A549 (cell line): Measurements from ENCODE around the gene KCNJ6. TPM values are rescaled to one million over a fixed set of nuclear protein-coding genes. Genes with fewer than 3 reads are reported as not detected.

Source experiments
- ATAC-seq, 2 experiments: fragments of 200-7000 bp in 1 of 2; fragments of >200 bp in 1 of 2; cut with Nextera tagmentation in 1 of 2; cut with Tn5 transposase in 1 of 2; 3 replicates each; pipeline versions ENCODE4 v1.8.0 to v1.9.1; 2018 to 2020; ENCODE audit warnings: mild to moderate bottlenecking in 1 of 2, moderate library complexity in 1 of 2
- CTCF ChIA-PET: fragments of 300-600 bp; sonication (Branson Sonifier 250); formaldehyde crosslinking; extraction: SDS; loops from one replicate; lab custom pipeline; 2021; ENCODE audit warnings: antibody characterized with exemption, inconsistent platforms; lab: Yijun Ruan, JAX
- POLR2A ChIA-PET: fragments of 350-600 bp; formaldehyde crosslinking; extraction: SDS; loops from one replicate; lab custom pipeline; 2021; ENCODE audit warnings: antibody characterized with exemption, inconsistent platforms; lab: Yijun Ruan, JAX
- DNase-seq, 2 experiments: peaks; one replicate each; pipeline versions ENCODE4 v3.0.0 to v3.0.0-alpha.2; 2011 to 2016; ENCODE audit warnings: low read depth in 1 of 2, low spot score in 1 of 2
- FAIRE-seq: peaks from 2 replicates; lab custom pipeline; 2011; peaks lifted over from hg19 to GRCh38; lab: Jason Lieb, UNC
- H3K27ac ChIP-seq, 2 experiments: fragments of >200 bp; sonication (Bioruptor Twin); formaldehyde crosslinking; 3 replicates each; pipeline ENCODE4 v1.5.1; 2016 to 2017
- H3K4me1 ChIP-seq: fragments of >200 bp; sonication (Bioruptor Twin); formaldehyde crosslinking; 3 replicates; pipeline ENCODE4 v1.6.1; 2016
- H3K4me2 ChIP-seq: fragments of >200 bp; sonication (Bioruptor Twin); formaldehyde crosslinking; 3 replicates; pipeline ENCODE4 v1.6.1; 2016
- H3K4me3 ChIP-seq: fragments of >200 bp; sonication (Bioruptor Twin); formaldehyde crosslinking; 3 replicates; pipeline ENCODE4 v1.5.1; 2016
- H3K9me3 ChIP-seq: fragments of >200 bp; sonication (Bioruptor Twin); formaldehyde crosslinking; 3 replicates; pipeline ENCODE4 v1.6.1; 2016
- BCL3 ChIP-seq: fragments of >200 bp; sonication (Bioruptor Twin); formaldehyde crosslinking; IDR thresholded peaks from 3 replicates; pipeline ENCODE4 v1.6.1; 2016
- CBX2 ChIP-seq: fragments of 200-600 bp; sonication (generic); IDR thresholded peaks from 2 replicates; pipeline ENCODE4 v1.6.1; 2016; ENCODE audit warnings: low read depth, mild to moderate bottlenecking, borderline replicate concordance
- CEBPB ChIP-seq, 2 experiments: fragments of >200 bp in 1 of 2; sonication (Bioruptor Twin) in 1 of 2; formaldehyde crosslinking in 1 of 2; IDR thresholded peaks; 2 replicates each; pipeline ENCODE4 v1.6.1; 2012 to 2016
- CHD4 ChIP-seq: fragments of 200-600 bp; sonication (generic); IDR thresholded peaks from 2 replicates; pipeline ENCODE4 v1.6.1; 2016; ENCODE audit warnings: antibody characterized with exemption, mild to moderate bottlenecking, borderline replicate concordance
- EHF ChIP-seq: fragments of 250-450 bp; sonication (Bioruptor Pico); IDR thresholded peaks from 2 replicates; pipeline ENCODE4 v1.5.0; 2020; ENCODE audit warnings: mild to moderate bottlenecking
- EP300 ChIP-seq, 2 experiments: fragments of >200 bp; sonication (Bioruptor Twin); formaldehyde crosslinking; IDR thresholded peaks; 2 replicates in 1 of 2; 3 replicates in 1 of 2; pipeline ENCODE4 v1.6.1; 2016 to 2017
- FOXS1 ChIP-seq: fragments of 250-450 bp; sonication (Bioruptor Pico); IDR thresholded peaks from 2 replicates; pipeline ENCODE4 v1.5.0; 2020; ENCODE audit warnings: mild to moderate bottlenecking, moderate library complexity
- HDAC2 ChIP-seq: fragments of 200-600 bp; sonication (generic); IDR thresholded peaks from 2 replicates; pipeline ENCODE4 v1.6.1; 2016
- HEYL ChIP-seq: fragments of 250-450 bp; sonication (Bioruptor Pico); IDR thresholded peaks from 2 replicates; pipeline ENCODE4 v1.8.0; 2021; ENCODE audit warnings: mild to moderate bottlenecking, moderate library complexity
- JUN ChIP-seq, 2 experiments: fragments of >200 bp; sonication (Bioruptor Twin); formaldehyde crosslinking; IDR thresholded peaks; 2 replicates in 1 of 2; 3 replicates in 1 of 2; pipeline ENCODE4 v1.6.1; 2016 to 2017
- JUNB ChIP-seq: fragments of >200 bp; sonication (Bioruptor Twin); formaldehyde crosslinking; IDR thresholded peaks from 2 replicates; pipeline ENCODE4 v1.6.1; 2016
- KDM1A ChIP-seq: fragments of 200-600 bp; sonication (generic); IDR thresholded peaks from 2 replicates; pipeline ENCODE4 v1.6.1; 2016; ENCODE audit warnings: low read depth, mild to moderate bottlenecking
- MAFK ChIP-seq: fragments of 450-650 bp; IDR thresholded peaks from 2 replicates; pipeline ENCODE4 v1.6.1; 2014; ENCODE audit not compliant: partially characterized antibody
- POLR2AphosphoS2 ChIP-seq: conservative IDR thresholded peaks from 2 replicates; pipeline ENCODE4 v1.6.1; 2012; ENCODE audit warnings: low read length, improper control_type of control experiment, inconsistent platforms
- RCOR1 ChIP-seq: fragments of 150-350 bp; IDR thresholded peaks from 2 replicates; pipeline ENCODE4 v1.6.1; 2014; ENCODE audit warnings: antibody characterized with exemption, low read length, low read depth
- RFX5 ChIP-seq: fragments of 450-650 bp; IDR thresholded peaks from 2 replicates; pipeline ENCODE4 v1.7.1; 2014; ENCODE audit warnings: antibody characterized with exemption, mild to moderate bottlenecking, moderate library complexity
- RNF2 ChIP-seq: fragments of 200-600 bp; sonication (generic); IDR thresholded peaks from 2 replicates; pipeline ENCODE4 v1.6.1; 2016; ENCODE audit warnings: low read depth, mild to moderate bottlenecking, antibody characterized with exemption, moderate library complexity, borderline replicate concordance
- SMC3 ChIP-seq: fragments of >200 bp; sonication (Bioruptor Twin); formaldehyde crosslinking; IDR thresholded peaks from 3 replicates; pipeline ENCODE4 v1.6.1; 2018; ENCODE audit warnings: inconsistent platforms
- SREBF2 ChIP-seq: fragments of 450-650 bp; IDR thresholded peaks from 2 replicates; pipeline ENCODE4 v1.6.1; 2014; ENCODE audit warnings: mild to moderate bottlenecking, moderate library complexity
- TFCP2L1 ChIP-seq: fragments of 250-450 bp; sonication (Bioruptor Pico); IDR thresholded peaks from 2 replicates; pipeline ENCODE4 v1.5.0; 2021; ENCODE audit warnings: mild to moderate bottlenecking
- TP53 ChIP-seq: fragments of 250-450 bp; sonication (Bioruptor Pico); IDR thresholded peaks from 2 replicates; pipeline ENCODE4 v1.5.0; 2021; ENCODE audit warnings: mild to moderate bottlenecking, moderate library complexity
- ZC3H11A ChIP-seq: fragments of 450-650 bp; IDR thresholded peaks from 2 replicates; pipeline ENCODE4 v1.6.1; 2014; ENCODE audit warnings: antibody characterized with exemption, mild to moderate bottlenecking
- ZNF302 ChIP-seq: fragments of 250-450 bp; sonication (Bioruptor Pico); IDR thresholded peaks from 2 replicates; pipeline ENCODE4 v1.9.0; 2021; ENCODE audit warnings: inconsistent platforms, mild to moderate bottlenecking, moderate library complexity
- WGBS: methylation state at CpG from one replicate; pipeline ENCODE4 v1.1.6; 2017; ENCODE audit errors: missing lambda C conversion rate; 5-methylcytosine and 5-hydroxymethylcytosine counted together
- polyA plus RNA-seq, 4 experiments: library from polyadenylated mRNA; depleted of rRNA in 3 of 4; stranded (reverse); fragments of >200 nt; fragmentation: RNase III in 1 of 4; extraction: RNeasy Plus Mini Kit Qiagen cat#74134 plus additional on column Dnase treatment in 1 of 4; gene quantifications; 2 replicates in 3 of 4; 3 replicates in 1 of 4; pipeline ENCODE4 v1.2.3, GENCODE V29; 2011 to 2017
- TF ChIP-seq, protein P1 (sequence below): fragments of >200 bp; sonication (Bioruptor Twin); formaldehyde crosslinking; IDR thresholded peaks from 2 replicates; pipeline ENCODE4 v1.6.1; 2016
- TF ChIP-seq, protein P2 (sequence below): fragments of 200-600 bp; sonication (generic); IDR thresholded peaks from 2 replicates; pipeline ENCODE4 v1.6.1; 2016; ENCODE audit warnings: antibody characterized with exemption, mild to moderate bottlenecking, moderate library complexity
- TF ChIP-seq, protein P3 (sequence below): fragments of >200 bp; sonication (Bioruptor Twin); formaldehyde crosslinking; IDR thresholded peaks from 3 replicates; pipeline ENCODE4 v1.5.1; 2016
- TF ChIP-seq, protein P4 (sequence below): IDR thresholded peaks from 2 replicates; pipeline ENCODE4 v1.6.1; 2012

Gene KCNJ6
- polyA plus RNA-seq, 2 of the 4 experiments (the other 2 are of a cell fraction), result 0.68 to 1.4 TPM

- no peak overlapping the region for H3K4me3 ChIP-seq
- H3K4me1 ChIP-seq, result 0 out of 3 replicates have a peak, but pooled peaks cover 3% of the 10 kb centered on the region
- DNase-seq (no peak), ATAC-seq (no peak), FAIRE-seq (no peak)
- POLR2A ChIA-PET, result no interaction called here
- WGBS, result 33% methylated on average over 3 of the region's 3 CpGs
- TF ChIP-seq, protein P1, sequence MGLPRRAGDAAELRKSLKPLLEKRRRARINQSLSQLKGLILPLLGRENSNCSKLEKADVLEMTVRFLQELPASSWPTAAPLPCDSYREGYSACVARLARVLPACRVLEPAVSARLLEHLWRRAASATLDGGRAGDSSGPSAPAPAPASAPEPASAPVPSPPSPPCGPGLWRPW, result no peak
- no peak for TF ChIP-seq RFX5
- no peak for TF ChIP-seq EP300 (IDR thresholded peaks at IDR 0.05)
- no peak for TF ChIP-seq SREBF2
- no peak for TF ChIP-seq HEYL (CRISPR knock-in tag)
- TF ChIP-seq, protein P2, sequence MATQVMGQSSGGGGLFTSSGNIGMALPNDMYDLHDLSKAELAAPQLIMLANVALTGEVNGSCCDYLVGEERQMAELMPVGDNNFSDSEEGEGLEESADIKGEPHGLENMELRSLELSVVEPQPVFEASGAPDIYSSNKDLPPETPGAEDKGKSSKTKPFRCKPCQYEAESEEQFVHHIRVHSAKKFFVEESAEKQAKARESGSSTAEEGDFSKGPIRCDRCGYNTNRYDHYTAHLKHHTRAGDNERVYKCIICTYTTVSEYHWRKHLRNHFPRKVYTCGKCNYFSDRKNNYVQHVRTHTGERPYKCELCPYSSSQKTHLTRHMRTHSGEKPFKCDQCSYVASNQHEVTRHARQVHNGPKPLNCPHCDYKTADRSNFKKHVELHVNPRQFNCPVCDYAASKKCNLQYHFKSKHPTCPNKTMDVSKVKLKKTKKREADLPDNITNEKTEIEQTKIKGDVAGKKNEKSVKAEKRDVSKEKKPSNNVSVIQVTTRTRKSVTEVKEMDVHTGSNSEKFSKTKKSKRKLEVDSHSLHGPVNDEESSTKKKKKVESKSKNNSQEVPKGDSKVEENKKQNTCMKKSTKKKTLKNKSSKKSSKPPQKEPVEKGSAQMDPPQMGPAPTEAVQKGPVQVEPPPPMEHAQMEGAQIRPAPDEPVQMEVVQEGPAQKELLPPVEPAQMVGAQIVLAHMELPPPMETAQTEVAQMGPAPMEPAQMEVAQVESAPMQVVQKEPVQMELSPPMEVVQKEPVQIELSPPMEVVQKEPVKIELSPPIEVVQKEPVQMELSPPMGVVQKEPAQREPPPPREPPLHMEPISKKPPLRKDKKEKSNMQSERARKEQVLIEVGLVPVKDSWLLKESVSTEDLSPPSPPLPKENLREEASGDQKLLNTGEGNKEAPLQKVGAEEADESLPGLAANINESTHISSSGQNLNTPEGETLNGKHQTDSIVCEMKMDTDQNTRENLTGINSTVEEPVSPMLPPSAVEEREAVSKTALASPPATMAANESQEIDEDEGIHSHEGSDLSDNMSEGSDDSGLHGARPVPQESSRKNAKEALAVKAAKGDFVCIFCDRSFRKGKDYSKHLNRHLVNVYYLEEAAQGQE, result no peak
- TF ChIP-seq KDM1A, result no peak
- no peak for TF ChIP-seq JUN (IDR thresholded peaks at IDR 0.05)
- no peak for TF ChIP-seq CBX2
- no peak for TF ChIP-seq POLR2AphosphoS2
- TF ChIP-seq JUNB, result no peak
- TF ChIP-seq, protein P3, sequence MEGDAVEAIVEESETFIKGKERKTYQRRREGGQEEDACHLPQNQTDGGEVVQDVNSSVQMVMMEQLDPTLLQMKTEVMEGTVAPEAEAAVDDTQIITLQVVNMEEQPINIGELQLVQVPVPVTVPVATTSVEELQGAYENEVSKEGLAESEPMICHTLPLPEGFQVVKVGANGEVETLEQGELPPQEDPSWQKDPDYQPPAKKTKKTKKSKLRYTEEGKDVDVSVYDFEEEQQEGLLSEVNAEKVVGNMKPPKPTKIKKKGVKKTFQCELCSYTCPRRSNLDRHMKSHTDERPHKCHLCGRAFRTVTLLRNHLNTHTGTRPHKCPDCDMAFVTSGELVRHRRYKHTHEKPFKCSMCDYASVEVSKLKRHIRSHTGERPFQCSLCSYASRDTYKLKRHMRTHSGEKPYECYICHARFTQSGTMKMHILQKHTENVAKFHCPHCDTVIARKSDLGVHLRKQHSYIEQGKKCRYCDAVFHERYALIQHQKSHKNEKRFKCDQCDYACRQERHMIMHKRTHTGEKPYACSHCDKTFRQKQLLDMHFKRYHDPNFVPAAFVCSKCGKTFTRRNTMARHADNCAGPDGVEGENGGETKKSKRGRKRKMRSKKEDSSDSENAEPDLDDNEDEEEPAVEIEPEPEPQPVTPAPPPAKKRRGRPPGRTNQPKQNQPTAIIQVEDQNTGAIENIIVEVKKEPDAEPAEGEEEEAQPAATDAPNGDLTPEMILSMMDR, result no peak
- TF ChIP-seq FOXS1 (CRISPR knock-in tag), result no peak
- no peak for TF ChIP-seq HDAC2
- H3K27ac ChIP-seq, result no peak overlapping the region
- no peak overlapping the region for H3K4me2 ChIP-seq
- CTCF ChIA-PET, result interaction anchor here (1.0 to 1.4 kb wide), 2 partner anchors 9 to 70 kb away, joined by 3 read pairs; no protein-coding TSS in a partner anchor
- H3K9me3 ChIP-seq, result no peaks in the 10 kb centered on the region
These were observed 145.1 kb downstream of the KCNJ6 start for GRCh38 chr21:37771181-37771580.

DNA sequence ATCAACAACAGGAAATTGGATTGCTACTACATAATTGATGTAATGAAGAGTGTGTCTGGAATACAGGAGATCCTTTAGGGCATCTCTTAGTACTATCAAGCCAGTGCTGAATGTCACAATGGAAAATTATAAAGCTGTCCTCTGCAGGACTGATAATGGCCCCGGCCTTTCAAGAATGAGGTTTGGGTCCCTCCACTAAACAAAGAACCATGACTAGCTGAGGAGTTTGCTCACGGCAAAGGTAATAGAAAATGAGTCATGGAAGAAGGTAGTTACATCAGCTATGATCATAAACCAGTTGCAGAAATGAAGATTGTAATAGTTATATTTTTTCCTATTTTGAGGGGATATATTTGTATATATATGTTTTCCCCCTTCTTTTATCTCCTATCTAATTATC is 145.8 kb downstream of the KCNJ6 start:
- DNase-seq, result no peak
- TF ChIP-seq SMC3, result no peak
- TF ChIP-seq POLR2AphosphoS2, result no peak
- TF ChIP-seq MAFK, result no peak
- TF ChIP-seq, protein P4, sequence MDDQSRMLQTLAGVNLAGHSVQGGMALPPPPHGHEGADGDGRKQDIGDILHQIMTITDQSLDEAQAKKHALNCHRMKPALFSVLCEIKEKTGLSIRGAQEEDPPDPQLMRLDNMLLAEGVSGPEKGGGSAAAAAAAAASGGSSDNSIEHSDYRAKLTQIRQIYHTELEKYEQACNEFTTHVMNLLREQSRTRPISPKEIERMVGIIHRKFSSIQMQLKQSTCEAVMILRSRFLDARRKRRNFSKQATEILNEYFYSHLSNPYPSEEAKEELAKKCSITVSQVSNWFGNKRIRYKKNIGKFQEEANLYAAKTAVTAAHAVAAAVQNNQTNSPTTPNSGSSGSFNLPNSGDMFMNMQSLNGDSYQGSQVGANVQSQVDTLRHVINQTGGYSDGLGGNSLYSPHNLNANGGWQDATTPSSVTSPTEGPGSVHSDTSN, result no peak
- TF ChIP-seq CBX2, result no peak
- TF ChIP-seq RFX5, result no peak
- no peak for TF ChIP-seq CHD4
- Histone ChIP-seq H3K9me3 (no peaks in the 10 kb centered on the region), H3K4me1 (0 out of 3 replicates have a peak, but pooled peaks cover 3% of the 10 kb centered on the region), H3K4me3 (no peak overlapping the region), H3K4me2 (no peak overlapping the region), H3K27ac (no peak overlapping the region)
- POLR2A ChIA-PET, result no interaction called here
- WGBS, result 25% methylated on average over 2 of the region's 2 CpGs
- CTCF ChIA-PET, result no interaction called here
- no peak for ATAC-seq
- FAIRE-seq, result no peak

- no peak for TF ChIP-seq EHF (CRISPR knock-in tag)
- no peak for TF ChIP-seq CEBPB (IDR thresholded peaks at IDR 0.05)
- TF ChIP-seq TP53 (CRISPR knock-in tag), result no peak
- TF ChIP-seq TFCP2L1 (CRISPR knock-in tag), result no peak
- TF ChIP-seq BCL3, result no peak
- no peak for TF ChIP-seq RNF2
- TF ChIP-seq RCOR1, result no peak
- TF ChIP-seq ZC3H11A, result no peak
- TF ChIP-seq ZNF302, result no peak
- no peak for TF ChIP-seq HEYL (CRISPR knock-in tag)
- POLR2A ChIA-PET, result no interaction called here
- Histone ChIP-seq H3K9me3 (no peaks in the 10 kb centered on the region), H3K4me3 (no peak overlapping the region), H3K27ac (no peak overlapping the region), H3K4me2 (no peak overlapping the region), H3K4me1 (0 out of 3 replicates have a peak, but pooled peaks cover 3% of the 10 kb centered on the region)
- CTCF ChIA-PET, result no interaction called here
- WGBS, result 55% methylated on average over 1 of the region's 1 CpG
- no peak for DNase-seq
- no peak for FAIRE-seq
- ATAC-seq, result no peak
These were observed 146.6 kb downstream of the KCNJ6 start for GRCh38 chr21:37769656-37770055.
